Measurements from ENCODE around the gene SAA4. TPM values are rescaled to one million over a fixed set of nuclear protein-coding genes. Genes with fewer than 3 reads are reported as not detected.
"Not testable (repeated sequence)": the region's sequence is repeated elsewhere in the genome, so short reads cannot be mapped to it uniquely, and the experiment has no call there.

SAA4 gene
- total RNA-seq, 4 donors from 2014 or later = not detected

GRCh38 chr11:18204771-18205170 is 31.8 kb downstream of the SAA4 start:
- H3K4me3 ChIP-seq = no peak overlapping the region
- no peaks in the 10 kb centered on the region for H3K9me3 ChIP-seq
- H3K36me3 ChIP-seq = no peaks in the 10 kb centered on the region
- no peak overlapping the region for H3K27ac ChIP-seq
- TF ChIP-seq CTCF (IDR thresholded peaks at IDR 0.05) (no peak), POLR2A (IDR thresholded peaks at IDR 0.05) (no peak)
- DNase-seq = no peak
- no peaks in the 10 kb centered on the region for H3K27me3 ChIP-seq
- no peaks in the 10 kb centered on the region for H3K4me1 ChIP-seq

GRCh38 chr11:18204220-18204619 is 32.4 kb downstream of the SAA4 start:
- Histone ChIP-seq H3K9me3 (no peaks in the 10 kb centered on the region), H3K4me3 (no peak overlapping the region), H3K36me3 (no peaks in the 10 kb centered on the region), H3K27me3 (no peaks in the 10 kb centered on the region), H3K4me1 (no peaks in the 10 kb centered on the region), H3K27ac (no peak overlapping the region)
- no peak for DNase-seq
- no peak for TF ChIP-seq CTCF (IDR thresholded peaks at IDR 0.05)
- no peak for TF ChIP-seq POLR2A (IDR thresholded peaks at IDR 0.05)

GRCh38 chr11:18203723-18204122 is 32.9 kb downstream of the SAA4 start:
- no peaks in the 10 kb centered on the region for H3K4me1 ChIP-seq
- TF ChIP-seq CTCF (IDR thresholded peaks at IDR 0.05) = no peak
- TF ChIP-seq POLR2A (IDR thresholded peaks at IDR 0.05) = no peak
- H3K27me3 ChIP-seq = no peaks in the 10 kb centered on the region
- H3K27ac ChIP-seq = no peak overlapping the region
- no peak overlapping the region for H3K4me3 ChIP-seq
- H3K36me3 ChIP-seq = no peaks in the 10 kb centered on the region
- H3K9me3 ChIP-seq = no peaks in the 10 kb centered on the region
- DNase-seq = no peak

GRCh38 chr11:18197738-18198137 is 38.9 kb downstream of the SAA4 start:
- not testable (repeated sequence) for H3K27me3 ChIP-seq, H3K36me3 ChIP-seq, H3K9me3 ChIP-seq, H3K27ac ChIP-seq, H3K4me3 ChIP-seq, H3K4me1 ChIP-seq, DNase-seq

- TF ChIP-seq POLR2A (IDR thresholded peaks at IDR 0.05) (no peak), CTCF (IDR thresholded peaks at IDR 0.05) (no peak)
- Histone ChIP-seq H3K27ac (no peak overlapping the region), H3K9me3 (no peaks in the 10 kb centered on the region), H3K4me1 (no peaks in the 10 kb centered on the region), H3K27me3 (no peaks in the 10 kb centered on the region), H3K4me3 (no peak overlapping the region), H3K36me3 (no peaks in the 10 kb centered on the region)
- DNase-seq = no peak
Measured at GRCh38 chr11:18196532-18196931, 40.1 kb downstream of the SAA4 start.

GRCh38 chr11:18193010-18193409 is 43.6 kb downstream of the SAA4 start:
- H3K27ac ChIP-seq = no peak overlapping the region
- no peaks in the 10 kb centered on the region for H3K27me3 ChIP-seq
- no peak for TF ChIP-seq POLR2A (IDR thresholded peaks at IDR 0.05)
- TF ChIP-seq CTCF (IDR thresholded peaks at IDR 0.05) = no peak
- H3K9me3 ChIP-seq = no peaks in the 10 kb centered on the region
- no peak overlapping the region for H3K4me3 ChIP-seq
- DNase-seq = no peak
- H3K36me3 ChIP-seq = no peaks in the 10 kb centered on the region
- H3K4me1 ChIP-seq = no peaks in the 10 kb centered on the region
